BJ (cell line): ENCODE results near the gene SLC22A5. TPM values are rescaled to one million over a fixed set of nuclear protein-coding genes. Genes with fewer than 3 reads are reported as not detected.

ENCODE experiments used
- CTCF ChIA-PET: fragments of 350-600 bp; formaldehyde crosslinking; extraction: SDS; loops from one replicate; lab custom pipeline; 2021; ENCODE audit warnings: antibody characterized with exemption, inconsistent platforms; lab: Yijun Ruan, JAX
- POLR2A ChIA-PET: fragments of 300-600 bp; sonication (Branson Sonifier 250); formaldehyde crosslinking; extraction: SDS; loops from one replicate; lab custom pipeline; 2021; ENCODE audit warnings: antibody characterized with exemption; lab: Charles Lee
- DNase-seq: peaks from one replicate; pipeline ENCODE4 v3.0.0-alpha.2; 2011; ENCODE audit warnings: low read depth
- H3K27me3 ChIP-seq: 2 replicates; pipeline ENCODE4 v1.6.0; 2011; ENCODE audit warnings: low read length; ENCODE audit not compliant: control insufficient read depth, insufficient read depth
- H3K36me3 ChIP-seq: 2 replicates; pipeline ENCODE4 v1.5.1; 2011; ENCODE audit warnings: low read length; ENCODE audit not compliant: control insufficient read depth, insufficient read depth
- H3K4me3 ChIP-seq: 2 replicates; pipeline ENCODE4 v1.5.1; 2011; ENCODE audit warnings: low read depth, mild to moderate bottlenecking, control low read depth, low read length
- polyA plus RNA-seq: library from polyadenylated mRNA; depleted of rRNA; stranded (reverse); fragments of >200 nt; gene quantifications from 2 replicates; pipeline ENCODE4 v1.2.3, GENCODE V29; 2011; rRNA removed
- small RNA-seq: library from RNA; depleted of rRNA; stranded (forward); fragments of <200 nt; gene quantifications from one replicate; pipeline ENCODE3, GENCODE V24; 2012; ENCODE audit warnings: low replicate concordance, low read depth; ENCODE audit not compliant: insufficient read length
- TF ChIP-seq, protein P1 (sequence below): IDR thresholded peaks from 2 replicates; pipeline ENCODE4 v1.5.1; 2011; ENCODE audit warnings: low read depth, mild to moderate bottlenecking, control low read depth, inconsistent platforms, low read length, moderate library complexity; ENCODE audit not compliant: insufficient read depth

Gene SLC22A5
- polyA plus RNA-seq, 1 experiment = 13.8 TPM

DNA sequence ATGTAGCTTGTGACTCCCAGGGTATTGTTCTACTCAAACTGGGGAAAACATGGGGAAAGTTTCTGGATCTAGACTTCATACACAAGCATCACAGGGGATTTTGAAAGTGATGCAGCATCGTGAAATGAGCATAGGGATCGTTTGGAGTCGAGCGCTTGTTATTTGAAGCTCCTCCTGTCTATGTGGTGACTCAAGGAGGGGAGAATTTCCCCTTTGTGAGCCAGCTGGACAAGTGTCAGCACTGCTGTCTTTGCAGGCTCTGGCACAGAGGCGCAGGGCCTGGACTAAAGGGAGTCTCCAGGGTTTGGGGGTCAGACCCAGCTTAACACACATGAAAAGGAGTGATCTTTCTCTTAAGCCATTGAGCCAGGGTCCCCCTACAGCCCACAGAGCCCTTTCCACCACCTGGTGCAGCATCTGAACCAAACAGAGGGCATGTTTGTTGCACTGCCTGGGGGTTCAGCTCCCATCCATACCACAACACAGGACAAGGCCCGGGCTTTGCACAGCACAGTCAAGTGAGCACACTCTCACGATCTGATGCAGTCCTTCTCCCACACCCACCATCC is 70.1 kb downstream of the SLC22A5 start:
- no peak overlapping the region for H3K4me3 ChIP-seq
- ChIA-PET CTCF (interaction anchor here (0.8 to 1.7 kb wide), 2 partner anchors 10 to 61 kb away, joined by 3 read pairs; no protein-coding TSS in a partner anchor), POLR2A (interaction anchor here (0.5 to 0.7 kb wide), 3 partner anchors 18 to 812 kb away, joined by 3 to 4 read pairs (median 3); no protein-coding TSS in a partner anchor)
- peak; percentile 85 for DNase-seq
- no peaks in the 10 kb centered on the region for H3K27me3 ChIP-seq
- TF ChIP-seq, protein P1, sequence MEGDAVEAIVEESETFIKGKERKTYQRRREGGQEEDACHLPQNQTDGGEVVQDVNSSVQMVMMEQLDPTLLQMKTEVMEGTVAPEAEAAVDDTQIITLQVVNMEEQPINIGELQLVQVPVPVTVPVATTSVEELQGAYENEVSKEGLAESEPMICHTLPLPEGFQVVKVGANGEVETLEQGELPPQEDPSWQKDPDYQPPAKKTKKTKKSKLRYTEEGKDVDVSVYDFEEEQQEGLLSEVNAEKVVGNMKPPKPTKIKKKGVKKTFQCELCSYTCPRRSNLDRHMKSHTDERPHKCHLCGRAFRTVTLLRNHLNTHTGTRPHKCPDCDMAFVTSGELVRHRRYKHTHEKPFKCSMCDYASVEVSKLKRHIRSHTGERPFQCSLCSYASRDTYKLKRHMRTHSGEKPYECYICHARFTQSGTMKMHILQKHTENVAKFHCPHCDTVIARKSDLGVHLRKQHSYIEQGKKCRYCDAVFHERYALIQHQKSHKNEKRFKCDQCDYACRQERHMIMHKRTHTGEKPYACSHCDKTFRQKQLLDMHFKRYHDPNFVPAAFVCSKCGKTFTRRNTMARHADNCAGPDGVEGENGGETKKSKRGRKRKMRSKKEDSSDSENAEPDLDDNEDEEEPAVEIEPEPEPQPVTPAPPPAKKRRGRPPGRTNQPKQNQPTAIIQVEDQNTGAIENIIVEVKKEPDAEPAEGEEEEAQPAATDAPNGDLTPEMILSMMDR = no peak
- peaks cover 1% of the 10 kb centered on the region; the same call in 1 of the 2 replicates for H3K36me3 ChIP-seq

DNA sequence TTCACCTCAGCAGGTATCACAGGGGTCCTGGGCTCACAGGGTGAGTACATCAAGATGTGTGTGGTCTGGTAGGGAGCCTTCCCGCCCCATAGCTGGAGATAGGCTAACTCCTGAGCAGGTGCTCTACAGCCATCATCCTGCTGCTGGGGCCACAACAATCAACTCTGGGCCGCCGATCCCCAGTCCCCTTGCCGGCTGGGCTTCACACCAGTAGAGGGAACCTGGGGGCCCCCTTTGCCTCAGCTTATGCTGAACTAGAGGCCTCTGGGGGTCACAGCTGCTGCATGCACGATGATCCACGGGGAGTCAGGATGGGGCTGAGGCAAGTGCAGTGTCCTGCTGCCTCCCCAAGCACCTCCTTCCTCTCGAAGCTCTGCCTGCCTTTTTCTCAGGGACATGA is 74.6 kb downstream of the SLC22A5 start:
- Histone ChIP-seq H3K27me3 (no peaks in the 10 kb centered on the region), H3K36me3 (no peaks in the 10 kb centered on the region), H3K4me3 (no peak overlapping the region)
- TF ChIP-seq, protein P1 = no peak
- ChIA-PET POLR2A (no interaction called here), CTCF (no interaction called here)
- no peak for DNase-seq

Small RNA genes within 50 kb of the gene (small RNA-seq; reads per million reads assigned to genes)
- gene MIR3936 = not detected

Other genes with a start within 250 kb of the SLC22A5 start
- 372 and 435 TPM in 2 replicates for gene P4HA2, start 141.9 kb upstream of the SLC22A5 start, polyA plus RNA-seq
- gene PDLIM4, start 112.0 kb upstream of the SLC22A5 start, polyA plus RNA-seq = 17.1 and 31.0 TPM in 2 replicates
- 18.0 and 19.3 TPM in 2 replicates for gene SLC22A4, start 75.3 kb upstream of the SLC22A5 start, polyA plus RNA-seq
- 17.9 and 25.5 TPM in 2 replicates for gene IRF1, start 121.1 kb downstream of the SLC22A5 start, polyA plus RNA-seq
- not detected in 2 replicates for gene IL5, start 173.8 kb downstream of the SLC22A5 start, polyA plus RNA-seq
- gene RAD50, start 187.3 kb downstream of the SLC22A5 start, polyA plus RNA-seq = 9.7 and 17.8 TPM in 2 replicates